ENCODE data around the gene QSOX2.

The QSOX2 gene

DNA sequence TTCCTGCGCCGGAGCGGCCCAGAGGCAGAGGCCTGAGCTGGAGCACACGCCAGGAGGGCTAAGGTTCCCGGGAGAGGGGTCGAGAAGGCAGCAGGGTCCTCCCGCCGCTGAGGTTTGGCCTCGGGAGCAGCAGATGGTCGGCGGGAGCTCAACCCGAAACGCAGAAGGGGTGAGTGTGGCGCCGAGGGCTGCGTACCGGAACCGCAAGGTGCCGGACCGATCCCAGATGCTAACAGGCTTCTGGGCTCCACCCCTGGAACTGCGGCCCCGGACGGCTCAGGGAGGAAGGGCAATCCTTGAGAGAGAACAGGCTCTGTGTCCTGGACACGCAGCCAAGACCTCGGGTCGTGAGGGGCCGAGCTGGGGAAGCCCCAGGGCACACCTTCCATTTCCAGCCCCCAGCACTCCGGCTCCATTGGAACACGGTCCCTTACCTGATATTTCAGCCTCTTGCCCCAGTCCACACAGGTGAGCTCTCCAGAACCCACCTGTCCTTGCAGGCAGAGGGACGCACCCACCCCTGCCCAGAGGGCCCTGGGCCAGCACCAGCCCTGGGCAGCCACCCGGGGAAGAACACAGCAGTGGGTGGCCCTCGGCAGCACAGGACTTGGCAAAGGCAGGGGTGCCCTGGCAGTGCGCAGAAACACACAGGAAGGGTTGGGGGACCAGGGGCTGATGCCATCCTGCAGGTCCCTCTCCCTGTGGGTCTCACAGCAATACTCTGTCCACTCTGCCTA, 42.0 kb downstream of the QSOX2 start:
- no peak for DNase-seq (ENCODE audit: low spot score)

DNA sequence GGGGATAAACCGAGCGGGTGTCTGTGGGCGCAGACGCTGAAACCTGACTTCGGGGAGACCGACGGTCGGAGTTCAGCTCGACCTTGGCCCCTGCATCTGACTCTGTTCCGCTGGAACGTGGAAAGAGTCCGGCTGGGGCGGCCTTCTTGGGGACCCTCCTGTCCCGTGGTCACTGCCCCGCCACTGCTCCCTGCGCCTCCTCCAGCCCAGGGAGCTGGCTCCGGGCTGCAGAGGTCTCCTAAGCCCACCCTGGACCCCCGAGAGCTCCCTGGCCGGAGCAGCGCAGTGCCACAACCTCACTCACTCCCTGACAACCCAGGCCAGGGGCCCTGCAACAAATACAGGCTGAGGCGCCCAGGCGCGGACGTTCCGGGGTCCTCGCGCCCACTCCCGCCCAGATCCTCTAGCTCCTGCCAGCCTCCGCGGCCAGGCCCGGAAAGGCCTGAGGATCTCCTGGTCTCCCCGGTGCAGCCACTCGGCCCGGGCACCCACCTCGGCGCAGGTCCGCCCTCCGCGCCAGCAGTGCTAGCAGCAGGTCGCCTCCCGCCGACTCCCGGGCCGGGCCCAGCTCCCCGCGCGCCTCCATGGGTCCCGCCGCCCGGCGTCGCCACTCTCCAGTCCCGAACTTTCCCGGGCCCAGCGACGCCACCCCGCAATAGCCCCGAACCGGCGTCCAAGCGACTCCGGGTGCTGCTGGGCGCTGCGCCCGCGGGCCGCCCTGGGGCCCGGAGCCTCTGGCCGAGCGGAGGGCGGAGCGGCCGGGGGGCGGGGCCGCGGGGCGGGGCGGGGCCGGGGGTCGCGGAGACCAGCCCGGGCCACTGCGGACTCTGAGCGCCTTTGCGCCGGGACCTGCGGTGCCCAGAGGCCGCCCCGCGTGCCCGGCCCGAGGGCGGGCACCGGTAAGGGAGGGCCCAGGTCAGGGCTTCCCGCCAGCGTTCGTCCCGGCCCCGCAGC, 42.9 kb downstream of the QSOX2 start:
- DNase-seq (ENCODE audit: low spot score) = no peak

DNA sequence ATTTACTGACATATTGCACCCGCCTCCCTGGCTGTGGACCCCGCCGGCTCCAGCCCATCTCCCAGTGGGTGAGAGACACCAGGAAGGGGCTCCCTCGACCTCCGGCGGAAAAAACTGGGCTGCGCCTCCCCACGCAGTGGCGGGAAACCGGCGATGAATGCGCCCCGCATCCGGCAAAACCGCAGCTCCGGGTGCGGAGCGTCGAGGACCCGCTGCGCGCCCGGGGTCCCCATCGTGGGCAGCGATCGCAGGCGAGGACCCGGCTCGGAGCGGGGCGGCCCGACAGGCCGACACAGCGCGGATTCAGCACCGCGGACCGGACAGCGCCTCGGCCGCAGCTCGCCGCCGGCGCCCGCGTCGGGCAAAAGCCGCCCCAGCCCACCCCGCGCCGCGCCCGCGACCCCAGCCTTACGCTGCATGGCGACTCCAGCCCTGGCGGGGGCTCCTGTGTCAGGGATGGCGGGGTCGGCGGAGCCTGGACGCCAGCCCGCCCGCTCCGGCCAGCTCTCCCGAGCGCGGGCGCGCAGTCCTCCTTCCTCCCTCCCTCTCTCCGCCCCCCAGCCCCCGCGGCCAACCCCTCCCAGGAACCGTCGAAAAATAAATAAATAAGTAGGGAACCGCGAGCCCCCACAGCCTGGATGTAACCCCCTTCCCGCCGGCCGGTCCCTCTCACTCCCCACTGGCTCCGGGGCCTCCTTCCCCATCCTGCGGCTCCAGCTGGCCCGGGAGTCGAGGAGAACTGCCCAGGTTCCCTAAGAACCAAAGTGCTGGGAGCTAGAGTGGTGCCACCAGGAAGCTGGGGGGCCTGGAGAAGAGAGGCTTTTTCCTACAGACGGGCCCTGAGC, 43.8 kb downstream of the QSOX2 start:
- DNase-seq (ENCODE audit: low spot score) = no peak

DNA sequence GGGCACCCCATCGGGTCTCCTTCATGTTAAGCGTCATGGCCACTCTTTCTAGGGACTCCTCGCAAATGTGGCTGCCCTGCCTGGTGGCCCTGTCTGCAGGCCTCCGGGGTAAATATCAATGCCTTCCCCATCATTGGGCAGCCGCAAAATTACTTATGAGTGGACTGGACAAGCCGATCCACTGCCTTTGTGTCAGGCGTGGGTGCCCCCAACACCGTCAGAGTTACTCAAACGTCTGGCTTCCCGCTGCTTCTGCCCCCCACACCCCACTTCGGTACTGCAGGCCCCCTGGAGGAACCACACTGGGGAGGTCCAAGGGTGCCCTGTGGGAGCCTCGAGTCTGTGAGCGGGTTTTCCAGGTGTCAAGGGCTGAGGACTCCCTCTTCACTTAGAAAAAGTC, 44.4 kb downstream of the QSOX2 start:
- DNase-seq (ENCODE audit: low spot score) = no peak

DNA sequence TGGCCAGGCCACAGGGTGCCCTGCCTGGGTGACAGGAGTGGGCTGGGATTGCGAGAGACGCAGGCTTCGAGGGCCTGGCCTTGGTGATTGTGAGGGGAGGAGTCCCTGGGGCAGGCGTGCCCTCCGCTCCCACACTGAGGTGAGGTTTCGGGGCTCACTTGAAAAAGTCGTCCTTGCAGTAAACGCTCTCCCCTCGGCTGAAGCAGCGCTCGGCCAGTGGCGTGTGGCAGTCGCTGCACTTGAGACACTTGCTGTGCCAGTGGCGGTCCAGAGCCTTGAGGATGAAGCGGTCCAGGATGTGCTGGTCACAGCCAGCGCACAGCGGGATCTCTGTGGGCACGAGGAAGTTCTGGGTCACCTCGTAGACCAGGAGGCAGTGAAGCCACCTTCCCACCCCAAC, 45.2 kb downstream of the QSOX2 start:
- DNase-seq (ENCODE audit: low spot score) = no peak

DNA sequence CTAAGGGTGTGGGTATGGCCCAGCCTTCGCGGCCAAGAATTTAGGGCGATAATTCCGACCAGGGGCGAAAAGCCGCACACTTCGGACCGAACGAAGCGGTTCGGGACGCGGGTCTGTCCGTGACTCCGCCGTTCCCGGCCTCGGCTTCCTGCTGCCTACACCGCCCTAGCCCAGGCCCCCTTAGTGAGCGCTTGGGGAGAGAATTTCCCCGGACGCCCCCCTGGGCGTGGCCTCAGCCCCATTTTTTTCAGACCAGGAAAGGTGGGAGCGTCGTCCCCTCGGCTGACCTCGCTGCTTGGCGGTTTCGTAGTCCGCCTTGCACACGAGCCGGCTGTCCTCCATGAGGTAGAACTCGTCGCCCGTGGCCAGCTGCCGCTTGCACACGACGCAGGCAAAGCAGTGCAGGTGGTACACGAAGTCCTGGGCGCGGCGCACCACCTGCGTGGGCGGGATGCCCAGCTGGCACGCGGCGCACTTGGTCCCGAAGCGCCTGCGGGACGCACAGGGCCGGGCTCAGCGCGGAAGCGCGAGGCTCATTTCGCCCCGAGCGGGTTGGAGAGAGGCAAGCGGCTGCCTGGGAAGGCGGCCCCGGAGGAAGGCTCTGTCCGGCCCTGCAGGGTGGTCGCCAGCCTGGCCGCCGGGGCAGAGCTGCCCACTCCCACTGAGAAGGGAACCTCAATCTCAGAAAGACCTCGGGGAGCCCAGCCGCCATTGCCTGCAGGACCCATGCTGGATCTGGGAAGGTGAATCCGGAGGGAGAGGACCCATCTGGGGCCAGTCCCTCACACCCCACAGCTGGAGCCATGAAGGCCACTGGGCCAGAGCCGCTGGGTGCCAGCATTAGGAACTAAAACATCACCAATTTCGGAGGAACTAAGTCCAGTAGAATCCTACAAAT, 46.0 kb downstream of the QSOX2 start:
- no peak for DNase-seq (ENCODE audit: low spot score)

DNA sequence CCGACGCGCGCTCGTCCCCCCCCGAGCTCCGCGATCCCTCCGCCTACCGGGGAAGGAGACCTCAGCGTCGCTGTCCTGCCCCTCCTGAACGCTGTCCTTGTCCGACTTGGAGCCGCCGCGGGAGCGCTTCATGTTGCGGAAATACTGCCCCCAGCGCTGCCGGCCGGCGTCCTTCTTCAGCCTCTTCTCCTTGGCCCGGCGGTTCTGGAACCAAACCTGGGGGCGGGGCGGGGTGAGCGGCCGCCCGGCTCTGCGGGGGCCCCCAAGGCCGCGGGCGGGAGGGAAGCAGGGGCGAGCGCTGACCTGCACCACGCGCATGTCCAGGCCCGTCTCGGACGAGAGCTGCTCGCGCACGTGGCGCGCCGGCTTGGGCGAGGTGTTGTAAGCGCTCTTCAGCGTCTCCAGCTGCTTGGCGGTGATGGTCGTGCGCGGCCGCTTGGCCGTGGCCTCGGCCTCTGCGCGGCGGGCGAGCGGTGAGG, 47.0 kb downstream of the QSOX2 start:
- no peak for DNase-seq (ENCODE audit: low spot score)

DNA sequence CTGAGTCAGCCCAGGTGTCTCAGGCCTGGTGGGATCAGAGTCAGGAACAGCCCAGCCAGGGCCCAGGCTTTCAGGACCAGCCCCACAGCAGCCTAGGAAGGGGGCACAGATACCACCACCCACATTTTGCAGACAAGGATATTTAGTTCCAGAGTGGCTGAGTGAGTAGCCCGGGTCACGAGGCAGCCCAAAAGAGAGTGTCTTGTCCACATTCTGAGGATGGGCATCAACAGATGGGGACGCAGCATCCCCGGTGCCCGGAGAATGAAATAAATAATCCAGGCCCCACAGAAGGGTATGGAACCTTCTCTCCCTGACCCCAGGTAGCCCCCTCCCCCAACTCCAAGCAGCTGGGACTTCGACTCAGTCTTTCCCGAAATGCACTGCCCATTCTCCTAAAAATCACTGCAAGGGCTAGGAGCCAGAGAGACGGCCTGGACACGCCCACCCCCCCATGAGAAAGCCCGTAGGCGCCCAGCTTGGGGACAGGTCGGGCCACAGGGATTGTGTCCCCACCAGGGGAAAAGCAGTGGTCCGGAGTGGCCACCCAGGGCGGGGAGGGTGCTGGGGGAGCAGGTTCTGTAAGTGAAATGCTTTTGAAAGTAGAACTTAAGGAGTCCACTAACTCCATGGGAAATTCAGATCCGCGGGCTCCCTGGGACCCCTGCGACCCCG, 47.5 kb downstream of the QSOX2 start:
- DNase-seq (ENCODE audit: low spot score) = no peak

DNA sequence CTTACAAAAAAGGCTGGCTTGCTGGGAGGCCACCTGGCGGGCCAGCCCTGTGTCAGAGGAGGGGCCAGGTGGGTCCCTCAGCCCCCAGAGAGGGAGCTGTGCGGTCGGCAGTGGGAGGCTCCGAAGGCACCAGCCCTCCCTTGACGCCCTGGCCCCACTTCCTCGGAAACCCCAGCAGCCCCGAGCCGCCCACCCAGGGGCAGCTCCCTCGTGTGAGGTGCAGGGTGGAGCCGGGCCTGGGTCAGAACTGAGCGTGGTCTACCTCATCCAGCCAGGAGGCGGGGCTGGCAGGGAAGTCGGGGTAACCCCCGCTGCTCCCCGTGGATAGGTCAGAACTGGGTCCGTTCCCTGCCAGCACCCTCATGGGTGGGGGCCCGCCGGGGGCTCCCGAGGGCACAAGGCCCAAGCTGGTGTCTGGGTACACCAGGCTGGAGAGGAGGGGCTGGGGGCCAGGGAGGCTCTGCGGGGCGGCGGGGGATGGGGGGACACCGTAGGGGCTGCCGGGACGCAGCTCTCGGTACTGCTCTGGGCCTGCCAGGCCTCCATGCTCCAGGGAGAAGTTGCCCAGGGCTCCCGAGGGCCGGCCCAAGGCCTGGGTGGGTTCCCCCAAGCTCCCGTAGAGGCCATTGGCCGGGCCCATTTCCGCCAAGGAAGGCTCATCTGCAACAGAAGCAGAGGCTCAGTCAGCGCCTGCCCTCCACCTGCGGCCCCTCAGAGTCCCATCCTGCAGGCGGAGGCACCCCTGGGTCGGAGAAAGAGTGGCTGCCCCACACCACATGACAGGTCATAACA, 48.3 kb downstream of the QSOX2 start:
- no peak for DNase-seq (ENCODE audit: low spot score)

DNA sequence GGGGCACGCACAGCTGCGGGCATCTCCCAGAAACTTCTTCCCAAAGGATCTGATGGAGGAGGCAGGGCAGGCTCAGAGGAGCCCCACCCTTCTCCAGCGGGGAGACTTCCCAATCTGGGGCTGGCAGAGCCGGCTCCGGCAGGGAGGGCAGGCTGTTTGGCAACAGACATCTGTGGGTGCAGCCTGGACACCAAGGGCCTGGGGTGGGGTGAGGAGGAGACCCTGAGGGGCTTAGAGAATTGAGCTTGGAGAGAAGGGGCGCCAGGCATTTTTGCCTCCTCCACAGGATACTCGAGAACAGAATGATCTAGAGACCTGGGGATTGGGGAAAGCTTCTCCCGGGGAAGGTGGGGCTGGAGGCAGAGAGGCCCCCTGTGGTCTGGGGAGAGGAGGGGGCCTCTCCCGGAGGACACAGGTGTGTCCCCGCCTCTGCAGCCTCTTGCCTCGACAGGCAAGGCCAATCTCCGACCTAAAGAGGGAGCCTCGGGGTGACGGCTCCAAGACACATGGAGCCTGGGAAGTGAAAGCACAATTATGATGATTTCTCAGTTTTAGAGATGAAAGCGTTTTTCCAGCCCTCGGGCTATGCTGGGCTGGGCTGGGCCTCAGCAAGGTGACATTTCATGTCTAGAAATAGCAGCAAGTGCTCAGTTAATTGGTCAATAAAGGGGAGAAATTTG, 49.1 kb downstream of the QSOX2 start:
- DNase-seq (ENCODE audit: low spot score) = no peak

DNA sequence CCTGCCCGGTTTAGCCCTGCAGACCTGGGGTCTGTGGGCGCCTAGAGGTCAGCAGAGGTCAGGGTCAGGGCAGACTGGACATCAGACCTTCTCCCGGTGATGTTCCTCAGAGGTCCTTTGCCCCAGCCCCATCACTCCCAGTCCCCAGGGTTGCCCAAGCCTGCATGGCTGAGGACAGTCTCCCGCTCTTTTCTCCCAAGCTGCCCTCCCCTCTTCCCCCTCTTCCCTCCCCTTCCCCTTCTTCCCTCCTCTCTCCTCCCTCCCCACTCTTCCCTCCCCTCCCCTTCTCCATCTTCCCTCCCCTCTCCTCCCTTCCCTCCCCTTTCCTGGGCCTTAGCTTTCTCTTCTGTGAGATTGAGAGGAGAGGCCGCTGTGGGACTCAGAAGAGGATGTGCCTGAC, 51.1 kb downstream of the QSOX2 start:
- DNase-seq (ENCODE audit: low spot score) = no peak

DNA sequence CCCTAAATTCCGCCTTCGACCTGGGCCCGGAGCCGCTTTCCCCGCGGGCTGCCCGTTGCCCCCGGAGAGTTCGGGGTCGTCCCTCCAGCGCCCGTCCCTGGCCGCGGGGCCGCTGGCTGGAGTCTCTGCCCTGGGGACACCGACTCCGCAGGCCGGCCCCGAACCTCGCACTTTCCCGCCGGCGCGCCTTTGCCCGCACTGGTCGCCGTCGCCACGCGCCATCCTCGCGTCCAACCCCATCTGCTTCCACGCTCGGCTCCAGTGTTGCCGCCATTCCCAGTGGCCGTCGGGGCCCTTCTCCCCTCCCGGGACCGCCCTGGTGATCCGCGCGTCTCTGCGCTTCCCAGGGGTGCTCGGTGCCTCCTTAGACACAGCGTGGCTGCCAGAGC, 51.7 kb downstream of the QSOX2 start:
- no peak for DNase-seq (ENCODE audit: low spot score)

DNA sequence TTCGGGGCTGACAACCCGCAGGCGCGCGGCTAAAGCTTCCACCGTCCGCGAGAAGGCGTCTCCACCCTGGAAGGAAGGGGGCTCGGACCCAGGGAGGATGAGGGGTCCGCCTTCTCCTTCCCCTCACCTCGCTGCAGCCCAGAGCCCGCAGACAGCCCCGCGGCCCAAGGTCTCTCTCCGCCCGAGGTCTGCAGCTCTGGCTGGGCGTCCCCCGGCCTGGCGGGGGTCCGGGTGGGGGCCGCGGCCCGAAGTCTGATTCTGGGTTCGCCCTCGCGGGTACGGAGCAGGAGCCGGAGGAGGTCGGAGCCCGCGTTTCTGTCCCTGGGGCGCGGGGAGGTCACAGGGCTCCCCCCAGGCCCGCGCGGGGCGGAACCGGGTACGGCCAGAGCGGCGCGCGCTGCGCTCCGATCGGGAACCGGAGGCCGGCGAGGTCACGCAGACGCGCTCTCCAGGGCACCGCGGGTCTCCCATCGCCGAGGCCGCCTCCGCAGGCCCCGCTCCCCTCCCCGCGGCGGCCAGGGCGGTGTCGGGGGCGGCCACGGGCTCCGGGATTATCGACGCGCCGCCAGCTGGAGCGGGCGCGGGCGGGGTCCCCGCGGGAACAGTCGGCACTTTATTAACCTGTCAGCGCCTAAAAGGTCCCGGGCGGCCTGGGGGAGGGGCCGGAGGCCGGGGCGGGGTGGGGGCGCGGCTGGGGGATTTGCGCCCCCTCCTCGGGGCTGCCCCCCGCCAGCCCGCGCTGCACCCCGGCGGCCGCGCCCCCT, 52.3 kb downstream of the QSOX2 start:
- no peak for DNase-seq (ENCODE audit: low spot score)

DNA sequence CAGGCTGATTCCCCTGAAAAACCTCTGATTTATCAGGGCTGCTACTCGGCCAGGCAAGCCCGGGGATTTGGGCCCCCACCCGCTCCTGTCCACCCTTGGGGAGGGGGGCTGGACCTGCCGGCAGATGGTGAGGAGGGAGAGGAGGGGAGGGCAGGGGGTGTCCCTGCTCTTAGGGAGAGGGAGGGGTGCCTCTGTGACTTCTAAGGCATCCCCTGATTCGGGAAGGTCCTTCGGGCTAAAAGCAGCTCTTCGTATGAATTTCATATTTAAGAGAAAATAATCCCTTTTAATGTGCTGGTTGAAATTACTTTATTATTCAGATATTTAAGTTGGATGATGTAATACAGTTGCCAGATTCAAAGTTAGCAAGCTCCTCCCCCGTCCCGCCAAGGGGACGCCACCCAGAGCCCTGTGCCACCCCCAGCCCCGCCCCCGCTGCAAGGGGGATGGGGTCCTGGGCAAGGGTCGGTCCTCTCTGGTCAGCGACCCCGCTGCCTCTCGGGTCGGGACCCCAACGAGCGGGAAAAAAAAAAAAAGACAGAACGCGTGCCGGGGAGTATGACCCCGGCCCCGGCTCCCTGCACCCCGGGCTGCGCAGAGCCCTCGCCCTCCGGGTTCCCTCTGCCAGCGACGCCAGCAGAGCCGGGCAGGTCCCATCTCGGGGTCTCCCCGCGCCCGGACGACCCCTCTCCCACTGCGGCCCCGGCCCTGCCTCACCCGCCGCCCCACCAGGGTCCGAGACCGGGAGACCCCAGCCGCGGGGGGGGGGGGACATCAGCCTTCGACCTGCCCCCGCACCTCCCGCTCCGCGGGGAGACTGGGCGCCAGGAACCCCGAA, 53.1 kb downstream of the QSOX2 start:
- no peak for DNase-seq (ENCODE audit: low spot score)

DNA sequence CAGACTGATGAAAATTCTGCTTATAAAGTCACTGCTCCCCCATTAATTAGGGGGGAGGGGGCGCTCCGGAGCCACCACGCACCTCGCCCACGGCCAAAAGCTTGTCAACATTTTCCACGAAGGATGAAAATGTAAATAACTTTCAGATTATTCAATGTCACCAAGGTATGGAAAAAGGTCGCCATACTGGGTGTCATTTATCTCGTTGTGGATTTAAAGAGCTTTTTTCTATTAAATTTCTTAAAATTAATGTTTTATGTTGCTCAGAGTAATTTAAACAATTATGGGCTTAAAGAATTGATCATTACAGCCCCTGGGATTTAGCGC, 53.7 kb downstream of the QSOX2 start:
- DNase-seq (ENCODE audit: low spot score) = no peak

DNA sequence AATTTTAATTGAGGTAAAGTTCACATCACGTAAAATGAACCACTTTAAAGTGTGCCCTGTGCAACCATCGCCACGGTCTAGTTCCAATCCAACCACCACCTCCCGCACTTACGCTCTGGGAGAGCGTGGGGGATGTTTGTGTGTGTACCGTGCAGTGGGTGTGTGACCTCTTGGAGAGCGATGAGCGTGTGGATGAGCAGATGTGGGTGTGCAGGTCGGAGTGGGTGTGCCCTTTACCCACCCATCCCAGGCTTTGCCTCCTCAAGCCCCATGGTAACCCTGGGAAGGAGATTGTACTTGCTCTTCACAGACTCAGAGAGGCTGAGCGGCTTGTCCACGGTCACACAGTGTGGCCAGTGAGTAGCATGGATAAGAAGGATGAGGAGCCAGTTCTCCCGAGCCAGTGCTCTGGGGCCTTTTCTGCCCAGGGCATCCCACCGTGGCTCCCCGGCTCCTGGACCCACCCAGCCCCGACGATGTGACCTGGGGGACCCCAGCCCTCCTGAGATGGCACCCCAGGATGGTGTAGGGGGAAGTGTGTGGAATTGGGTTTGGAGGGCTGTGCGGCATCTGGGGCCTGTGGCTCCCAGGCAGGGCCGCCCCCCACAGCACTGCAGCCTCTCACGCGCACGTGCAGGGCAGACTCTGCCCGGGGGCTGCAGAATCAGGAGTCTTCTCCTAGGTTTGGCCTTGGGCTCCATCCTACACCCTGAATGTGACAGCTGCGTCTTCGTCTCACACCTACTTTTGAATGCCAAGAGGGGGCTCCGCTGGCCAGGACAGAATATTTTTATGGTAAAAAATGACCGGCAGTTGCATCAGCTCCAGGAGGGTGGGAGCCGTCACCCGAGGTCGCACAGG, 54.3 kb downstream of the QSOX2 start:
- peak; percentile 17 for DNase-seq (ENCODE audit: low spot score)

DNA sequence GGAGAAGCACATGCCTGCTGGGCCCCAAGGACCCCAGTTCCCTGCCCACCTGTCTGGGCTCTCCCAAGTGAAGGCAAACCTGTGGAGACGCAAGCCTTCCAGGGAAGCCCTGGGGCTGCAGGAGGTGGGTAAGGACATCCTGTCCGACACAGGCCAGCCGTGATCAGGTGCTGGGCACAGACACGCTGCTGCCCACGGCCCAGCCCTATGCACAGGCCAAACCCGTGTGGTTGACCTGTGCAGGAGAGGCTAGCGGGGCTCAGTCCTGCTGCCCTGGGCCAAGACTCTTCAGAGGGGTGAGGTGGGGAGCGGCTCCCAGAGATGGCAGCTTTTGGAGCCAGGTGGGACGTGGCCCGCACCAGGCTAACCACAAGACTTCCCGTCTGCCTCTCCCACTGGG, 55.0 kb downstream of the QSOX2 start:
- DNase-seq (ENCODE audit: low spot score) = no peak

All from SW480 (cell line).